ENCODE results near the gene ITGA8. TPM values are rescaled to one million over a fixed set of nuclear protein-coding genes. Genes with fewer than 3 reads are reported as not detected.
"Not testable (repeated sequence)": the region's sequence is repeated elsewhere in the genome, so short reads cannot be mapped to it uniquely, and the experiment has no call there.

ITGA8 gene
- total and polyA plus RNA-seq, 11 donors = 0.50 to 4.3 (median 1.5) TPM

DNA sequence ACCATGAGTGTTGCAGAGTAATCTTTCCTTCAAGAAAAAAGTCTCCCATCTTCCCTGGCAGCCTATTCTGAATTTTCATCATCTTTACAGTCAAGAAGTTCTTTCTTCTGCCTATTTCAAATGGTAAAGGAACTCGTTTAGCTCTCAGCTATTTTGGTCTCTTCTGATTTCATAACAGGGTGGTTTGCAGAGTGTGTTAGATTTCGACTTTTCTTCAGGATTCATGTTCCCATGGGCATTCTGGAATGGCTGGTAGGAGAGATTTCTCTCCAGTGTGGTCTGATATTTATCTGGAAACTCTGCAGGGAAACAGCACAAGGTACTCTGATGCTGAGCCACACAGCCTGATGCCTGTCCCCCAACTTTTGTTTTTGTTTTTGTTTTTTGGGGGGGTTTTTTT is 237.6 kb downstream of the ITGA8 start:
- 42 to 56% (median 45%) methylated on average over 2 of the region's 2 CpGs for WGBS, 4 donors
- no peak overlapping the region for H3K27ac ChIP-seq
- intact Hi-C loops (cut with DNase I) = no loop called here
- no peak for ATAC-seq
- H3K4me3 ChIP-seq = no peak overlapping the region
- H3K36me3 ChIP-seq = no peaks in the 10 kb centered on the region
- H3K27me3 ChIP-seq = peaks cover 0 to 6% (median 0%) of the 10 kb centered on the region in 9 donors
- DNase-seq = no peak
- H3K4me1 ChIP-seq = peaks cover 0 to 8% (median 0%) of the 10 kb centered on the region in 12 donors
- H3K9me3 ChIP-seq = peaks cover 0 to 2% (median 0%) of the 10 kb centered on the region in 12 donors
- TF ChIP-seq, protein P1, sequence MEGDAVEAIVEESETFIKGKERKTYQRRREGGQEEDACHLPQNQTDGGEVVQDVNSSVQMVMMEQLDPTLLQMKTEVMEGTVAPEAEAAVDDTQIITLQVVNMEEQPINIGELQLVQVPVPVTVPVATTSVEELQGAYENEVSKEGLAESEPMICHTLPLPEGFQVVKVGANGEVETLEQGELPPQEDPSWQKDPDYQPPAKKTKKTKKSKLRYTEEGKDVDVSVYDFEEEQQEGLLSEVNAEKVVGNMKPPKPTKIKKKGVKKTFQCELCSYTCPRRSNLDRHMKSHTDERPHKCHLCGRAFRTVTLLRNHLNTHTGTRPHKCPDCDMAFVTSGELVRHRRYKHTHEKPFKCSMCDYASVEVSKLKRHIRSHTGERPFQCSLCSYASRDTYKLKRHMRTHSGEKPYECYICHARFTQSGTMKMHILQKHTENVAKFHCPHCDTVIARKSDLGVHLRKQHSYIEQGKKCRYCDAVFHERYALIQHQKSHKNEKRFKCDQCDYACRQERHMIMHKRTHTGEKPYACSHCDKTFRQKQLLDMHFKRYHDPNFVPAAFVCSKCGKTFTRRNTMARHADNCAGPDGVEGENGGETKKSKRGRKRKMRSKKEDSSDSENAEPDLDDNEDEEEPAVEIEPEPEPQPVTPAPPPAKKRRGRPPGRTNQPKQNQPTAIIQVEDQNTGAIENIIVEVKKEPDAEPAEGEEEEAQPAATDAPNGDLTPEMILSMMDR (IDR thresholded peaks at IDR 0.05) = no peak
- TF ChIP-seq POLR2A (IDR thresholded peaks at IDR 0.05) = no peak

DNA sequence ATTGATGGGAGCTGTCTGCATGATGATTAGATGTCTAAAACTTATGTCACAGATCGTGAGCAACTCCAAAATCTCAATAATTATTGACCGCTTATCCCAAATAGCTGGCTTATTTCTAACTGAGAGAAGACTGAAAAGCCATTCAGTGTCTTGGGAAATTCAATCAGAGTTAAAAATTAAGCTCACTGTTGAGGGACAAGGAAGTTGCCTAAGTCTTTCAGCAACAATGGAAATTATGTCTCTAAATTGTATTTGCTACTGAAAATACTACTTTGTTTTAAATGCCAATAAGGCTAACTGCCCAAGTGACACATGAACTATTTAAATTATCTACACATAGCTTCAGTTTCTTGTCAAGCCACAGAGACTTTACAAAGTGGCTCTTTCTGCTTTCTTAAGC is 240.8 kb downstream of the ITGA8 start:
- H3K27me3 ChIP-seq = peaks cover 0 to 8% (median 0%) of the 10 kb centered on the region in 9 donors
- no peak overlapping the region for H3K27ac ChIP-seq
- H3K36me3 ChIP-seq = no peaks in the 10 kb centered on the region
- TF ChIP-seq POLR2A (IDR thresholded peaks at IDR 0.05) = no peak
- TF ChIP-seq, protein P1 (IDR thresholded peaks at IDR 0.05) = no peak
- DNase-seq (no peak), ATAC-seq (no peak)
- no peak overlapping the region for H3K4me3 ChIP-seq
- intact Hi-C loops (cut with DNase I) = no loop called here
- no peaks in the 10 kb centered on the region for H3K4me1 ChIP-seq
- WGBS, 4 donors = 62 to 78% (median 65%) methylated on average over 2 of the region's 2 CpGs
- H3K9me3 ChIP-seq = peaks cover 0 to 4% (median 0%) of the 10 kb centered on the region in 12 donors

DNA sequence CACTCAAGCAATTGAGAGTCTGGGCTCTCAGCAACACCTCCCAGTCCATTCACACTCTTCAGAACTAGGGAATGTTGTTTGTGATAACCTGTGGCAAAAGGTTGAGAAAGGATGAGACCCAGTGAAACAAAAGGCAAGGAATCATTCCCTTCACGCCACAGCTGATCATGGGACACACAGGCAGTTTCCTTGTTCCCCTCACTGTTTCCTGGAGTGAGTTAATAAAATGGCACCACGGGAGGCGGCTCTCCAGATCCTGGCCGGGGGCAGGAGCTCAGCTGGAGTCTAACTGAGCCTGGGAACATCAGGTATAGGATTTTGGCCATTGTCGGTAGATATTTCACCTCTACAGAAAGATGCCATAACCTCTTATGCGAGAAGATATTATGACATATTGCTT is 241.3 kb downstream of the ITGA8 start:
- 44 to 58% (median 51%) methylated on average over 6 of the region's 6 CpGs for WGBS, 4 donors
- H3K27me3 ChIP-seq = peaks cover 0 to 8% (median 0%) of the 10 kb centered on the region in 9 donors
- H3K27ac ChIP-seq = no peak overlapping the region
- intact Hi-C loops (cut with DNase I) = no loop called here
- DNase-seq (no peak), ATAC-seq (no peak)
- TF ChIP-seq POLR2A (IDR thresholded peaks at IDR 0.05) = no peak
- TF ChIP-seq, protein P1 (IDR thresholded peaks at IDR 0.05) = no peak
- H3K4me3 ChIP-seq = no peak overlapping the region
- H3K4me1 ChIP-seq = peaks cover 0 to under 1% (median 0%) of the 10 kb centered on the region in 12 donors
- no peaks in the 10 kb centered on the region for H3K36me3 ChIP-seq
- H3K9me3 ChIP-seq = peaks cover 0 to 4% (median 0%) of the 10 kb centered on the region in 12 donors

DNA sequence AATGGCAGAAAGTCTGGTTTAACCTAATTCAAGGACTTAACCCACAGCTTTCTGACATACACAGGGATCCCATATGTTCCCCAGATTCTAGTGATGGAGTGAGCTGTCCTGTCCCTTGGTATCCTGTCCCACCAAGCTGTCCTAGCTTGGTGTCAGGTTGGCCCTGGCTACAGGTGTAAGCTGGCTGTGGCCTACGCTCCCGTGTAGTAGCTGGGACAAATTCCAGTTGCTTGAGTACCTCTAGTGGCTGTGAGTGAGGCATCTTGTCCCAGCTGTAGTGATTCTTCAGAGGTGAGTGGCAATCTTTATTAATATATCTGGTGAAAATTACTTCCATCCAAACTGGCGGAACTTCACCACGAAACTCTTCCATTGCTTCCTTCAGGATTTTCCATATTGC is 243.4 kb downstream of the ITGA8 start:
- Histone ChIP-seq H3K4me3 (no peak overlapping the region), H3K36me3 (no peaks in the 10 kb centered on the region), H3K27ac (no peak overlapping the region), H3K4me1 (peaks cover 0 to 16% (median 6%) of the 10 kb centered on the region in 12 donors), H3K9me3 (peaks cover 0 to 4% (median 0%) of the 10 kb centered on the region in 12 donors), H3K27me3 (peaks cover 0 to 8% (median 0%) of the 10 kb centered on the region in 9 donors)
- DNase-seq (no peak), ATAC-seq (no peak)
- TF ChIP-seq, protein P1 (IDR thresholded peaks at IDR 0.05) = no peak
- TF ChIP-seq POLR2A (IDR thresholded peaks at IDR 0.05) = no peak
- intact Hi-C loops (cut with DNase I) = no loop called here
- 95 to 100% (median 97%) methylated on average over 4 of the region's 4 CpGs for WGBS, 4 donors

DNA sequence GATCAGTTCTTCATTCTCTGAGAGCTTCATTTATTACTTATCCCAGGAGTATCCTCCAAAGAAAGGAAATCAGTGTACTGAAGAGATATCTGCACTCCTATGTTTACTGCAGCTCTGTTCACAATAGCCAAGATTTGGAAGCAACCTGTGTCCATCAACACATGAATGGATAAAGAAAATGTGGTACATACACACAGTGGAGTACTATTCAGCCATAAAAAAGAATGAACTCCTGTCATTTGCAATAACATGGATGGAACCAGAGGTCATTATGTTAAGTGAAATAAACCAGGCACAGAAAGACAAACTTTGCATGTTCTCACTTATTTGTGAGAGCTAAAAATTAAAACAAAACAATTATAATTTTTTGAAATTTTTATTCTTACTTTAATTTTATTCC is 244.3 kb downstream of the ITGA8 start:
- DNase-seq, ATAC-seq: not testable (repeated sequence)

More for the DNA sequence above, 244.3 kb downstream of the ITGA8 start:
- H3K27ac ChIP-seq; intact Hi-C loops (cut with DNase I); H3K4me3 ChIP-seq; H3K27me3 ChIP-seq; H3K9me3 ChIP-seq; H3K36me3 ChIP-seq: not testable (repeated sequence)
- H3K4me1 ChIP-seq = peaks cover 0 to 16% (median 6%) of the 10 kb centered on the region in 12 donors

Measured in heart left ventricle (tissue), 16 donors.